Measurements from ENCODE around the gene MBNL1. TPM values are rescaled to one million over a fixed set of nuclear protein-coding genes. Genes with fewer than 3 reads are reported as not detected.

MBNL1 gene
- polyA plus RNA-seq, 1 donor from 2014 or later: 12.7 TPM

- no peak for TF ChIP-seq EP300 (conservative IDR thresholded peaks at IDR 0.05; ENCODE audit: poor library complexity, severe bottlenecking)
- no peak for TF ChIP-seq SMC3 (conservative IDR thresholded peaks at IDR 0.05; ENCODE audit: poor library complexity)
- TF ChIP-seq EZH2 (IDR thresholded peaks at IDR 0.05; ENCODE audit: borderline replicate concordance, insufficient read depth, low read length, poor library complexity, severe bottlenecking): no peak
- TF ChIP-seq POLR2AphosphoS5 (IDR thresholded peaks at IDR 0.05): no peak
- TF ChIP-seq MXI1 (conservative IDR thresholded peaks at IDR 0.05; ENCODE audit: poor library complexity, severe bottlenecking): no peak
- no peak for TF ChIP-seq TAF1 (IDR thresholded peaks at IDR 0.05; ENCODE audit: low read depth)
- no peak for TF ChIP-seq RAD21 (conservative IDR thresholded peaks at IDR 0.05)
- TF ChIP-seq, protein P1, sequence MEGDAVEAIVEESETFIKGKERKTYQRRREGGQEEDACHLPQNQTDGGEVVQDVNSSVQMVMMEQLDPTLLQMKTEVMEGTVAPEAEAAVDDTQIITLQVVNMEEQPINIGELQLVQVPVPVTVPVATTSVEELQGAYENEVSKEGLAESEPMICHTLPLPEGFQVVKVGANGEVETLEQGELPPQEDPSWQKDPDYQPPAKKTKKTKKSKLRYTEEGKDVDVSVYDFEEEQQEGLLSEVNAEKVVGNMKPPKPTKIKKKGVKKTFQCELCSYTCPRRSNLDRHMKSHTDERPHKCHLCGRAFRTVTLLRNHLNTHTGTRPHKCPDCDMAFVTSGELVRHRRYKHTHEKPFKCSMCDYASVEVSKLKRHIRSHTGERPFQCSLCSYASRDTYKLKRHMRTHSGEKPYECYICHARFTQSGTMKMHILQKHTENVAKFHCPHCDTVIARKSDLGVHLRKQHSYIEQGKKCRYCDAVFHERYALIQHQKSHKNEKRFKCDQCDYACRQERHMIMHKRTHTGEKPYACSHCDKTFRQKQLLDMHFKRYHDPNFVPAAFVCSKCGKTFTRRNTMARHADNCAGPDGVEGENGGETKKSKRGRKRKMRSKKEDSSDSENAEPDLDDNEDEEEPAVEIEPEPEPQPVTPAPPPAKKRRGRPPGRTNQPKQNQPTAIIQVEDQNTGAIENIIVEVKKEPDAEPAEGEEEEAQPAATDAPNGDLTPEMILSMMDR (IDR thresholded peaks at IDR 0.05; ENCODE audit: poor library complexity, severe bottlenecking): no peak
- TF ChIP-seq, protein P2, sequence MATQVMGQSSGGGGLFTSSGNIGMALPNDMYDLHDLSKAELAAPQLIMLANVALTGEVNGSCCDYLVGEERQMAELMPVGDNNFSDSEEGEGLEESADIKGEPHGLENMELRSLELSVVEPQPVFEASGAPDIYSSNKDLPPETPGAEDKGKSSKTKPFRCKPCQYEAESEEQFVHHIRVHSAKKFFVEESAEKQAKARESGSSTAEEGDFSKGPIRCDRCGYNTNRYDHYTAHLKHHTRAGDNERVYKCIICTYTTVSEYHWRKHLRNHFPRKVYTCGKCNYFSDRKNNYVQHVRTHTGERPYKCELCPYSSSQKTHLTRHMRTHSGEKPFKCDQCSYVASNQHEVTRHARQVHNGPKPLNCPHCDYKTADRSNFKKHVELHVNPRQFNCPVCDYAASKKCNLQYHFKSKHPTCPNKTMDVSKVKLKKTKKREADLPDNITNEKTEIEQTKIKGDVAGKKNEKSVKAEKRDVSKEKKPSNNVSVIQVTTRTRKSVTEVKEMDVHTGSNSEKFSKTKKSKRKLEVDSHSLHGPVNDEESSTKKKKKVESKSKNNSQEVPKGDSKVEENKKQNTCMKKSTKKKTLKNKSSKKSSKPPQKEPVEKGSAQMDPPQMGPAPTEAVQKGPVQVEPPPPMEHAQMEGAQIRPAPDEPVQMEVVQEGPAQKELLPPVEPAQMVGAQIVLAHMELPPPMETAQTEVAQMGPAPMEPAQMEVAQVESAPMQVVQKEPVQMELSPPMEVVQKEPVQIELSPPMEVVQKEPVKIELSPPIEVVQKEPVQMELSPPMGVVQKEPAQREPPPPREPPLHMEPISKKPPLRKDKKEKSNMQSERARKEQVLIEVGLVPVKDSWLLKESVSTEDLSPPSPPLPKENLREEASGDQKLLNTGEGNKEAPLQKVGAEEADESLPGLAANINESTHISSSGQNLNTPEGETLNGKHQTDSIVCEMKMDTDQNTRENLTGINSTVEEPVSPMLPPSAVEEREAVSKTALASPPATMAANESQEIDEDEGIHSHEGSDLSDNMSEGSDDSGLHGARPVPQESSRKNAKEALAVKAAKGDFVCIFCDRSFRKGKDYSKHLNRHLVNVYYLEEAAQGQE (IDR thresholded peaks at IDR 0.05; ENCODE audit: borderline replicate concordance): no peak
- Histone ChIP-seq H3K27ac (ENCODE audit: low read length) (no peak overlapping the region), H3K4me2 (ENCODE audit: low read length) (no peak overlapping the region), H3K9me3 (ENCODE audit: low read length) (no peaks in the 10 kb centered on the region), H3K27me3 (ENCODE audit: insufficient read depth, low read depth, low read length) (no peaks in the 10 kb centered on the region), H2AFZ (ENCODE audit: low read depth, low read length) (no peak overlapping the region), H3K79me2 (replicated peaks; ENCODE audit: insufficient read depth, low read length) (peaks cover 54% of the 10 kb centered on the region), H3K9me2 (ENCODE audit: insufficient read depth, low read length) (no peaks in the 10 kb centered on the region), H3K4me3 (ENCODE audit: low read length) (no peak overlapping the region), H4K20me1 (ENCODE audit: insufficient read depth) (no peaks in the 10 kb centered on the region), H3K9ac (ENCODE audit: low read length) (no peak overlapping the region), H3F3A (ENCODE audit: insufficient read depth, low read length, poor library complexity, severe bottlenecking) (no peaks in the 10 kb centered on the region), H3K36me3 (ENCODE audit: insufficient read depth, low read length) (no peaks in the 10 kb centered on the region)
These were observed 26.6 kb downstream of the MBNL1 start for GRCh38 chr3:152295344-152295743.

DNA sequence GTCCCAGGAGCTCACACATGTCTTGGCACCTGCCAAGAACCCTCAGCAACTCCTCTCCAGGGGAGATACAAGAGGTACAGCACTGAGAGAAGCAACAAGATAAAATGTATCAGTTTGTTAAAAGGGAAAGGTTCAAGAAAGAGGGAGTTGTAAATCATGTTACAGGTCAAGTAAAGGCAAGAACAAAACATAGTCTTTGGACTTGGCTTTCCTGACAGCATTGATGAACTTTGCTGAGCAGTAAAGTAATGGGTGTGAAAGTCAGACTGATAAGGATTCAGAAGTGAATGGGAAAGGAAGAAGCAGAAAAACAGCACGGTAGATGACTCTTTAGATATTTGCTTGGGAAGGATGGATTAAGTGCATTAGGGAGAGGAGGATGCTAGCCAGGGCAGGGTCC lies 27.1 kb downstream of the MBNL1 start:
- Histone ChIP-seq H2AFZ (ENCODE audit: low read depth, low read length) (no peak overlapping the region), H3K27me3 (ENCODE audit: insufficient read depth, low read depth, low read length) (no peaks in the 10 kb centered on the region), H4K20me1 (ENCODE audit: insufficient read depth) (no peaks in the 10 kb centered on the region), H3K27ac (ENCODE audit: low read length) (no peak overlapping the region), H3K79me2 (replicated peaks; ENCODE audit: insufficient read depth, low read length) (peaks cover 49% of the 10 kb centered on the region), H3F3A (ENCODE audit: insufficient read depth, low read length, poor library complexity, severe bottlenecking) (no peaks in the 10 kb centered on the region), H3K36me3 (ENCODE audit: insufficient read depth, low read length) (no peaks in the 10 kb centered on the region), H3K4me2 (ENCODE audit: low read length) (no peak overlapping the region), H3K4me3 (ENCODE audit: low read length) (no peak overlapping the region), H3K9me3 (ENCODE audit: low read length) (no peaks in the 10 kb centered on the region), H3K9ac (ENCODE audit: low read length) (no peak overlapping the region), H3K9me2 (ENCODE audit: insufficient read depth, low read length) (no peaks in the 10 kb centered on the region)
- no peak for TF ChIP-seq EP300 (conservative IDR thresholded peaks at IDR 0.05; ENCODE audit: poor library complexity, severe bottlenecking)
- TF ChIP-seq POLR2AphosphoS5 (IDR thresholded peaks at IDR 0.05): no peak
- TF ChIP-seq, protein P1 (IDR thresholded peaks at IDR 0.05; ENCODE audit: poor library complexity, severe bottlenecking): no peak
- TF ChIP-seq, protein P2 (IDR thresholded peaks at IDR 0.05; ENCODE audit: borderline replicate concordance): no peak
- TF ChIP-seq TAF1 (IDR thresholded peaks at IDR 0.05; ENCODE audit: low read depth): no peak
- TF ChIP-seq MXI1 (conservative IDR thresholded peaks at IDR 0.05; ENCODE audit: poor library complexity, severe bottlenecking): no peak
- TF ChIP-seq EZH2 (IDR thresholded peaks at IDR 0.05; ENCODE audit: borderline replicate concordance, insufficient read depth, low read length, poor library complexity, severe bottlenecking): no peak
- TF ChIP-seq RAD21 (conservative IDR thresholded peaks at IDR 0.05): no peak
- no peak for TF ChIP-seq SMC3 (conservative IDR thresholded peaks at IDR 0.05; ENCODE audit: poor library complexity)

All from neural cell (in vitro differentiated cells).